ENCODE results near the gene ZNF358. TPM values are rescaled to one million over a fixed set of nuclear protein-coding genes. Genes with fewer than 3 reads are reported as not detected.

The ZNF358 gene
- total RNA-seq, 2 donors from 2014 or later, result 20.2 to 44.1 TPM

GRCh38 chr19:7552781-7553180 lies 36.9 kb downstream of the ZNF358 start:
- intact Hi-C loops (cut with DNase I), result no loop called here
- H3K9ac ChIP-seq (ENCODE audit: low read depth in 2 of 2, low read length in 2 of 2), result no peak overlapping the region
- H3K9me3 ChIP-seq, result no peaks in the 10 kb centered on the region
- H3K36me3 ChIP-seq, result peaks cover 4% of the 10 kb centered on the region
- no peak for DNase-seq
- no peak overlapping the region for H3K27ac ChIP-seq
- H3K27me3 ChIP-seq, result no peaks in the 10 kb centered on the region
- no peak for TF ChIP-seq CTCF (IDR thresholded peaks at IDR 0.05)
- no peak overlapping the region for H3K4me3 ChIP-seq
- H3K4me1 ChIP-seq, result no peaks in the 10 kb centered on the region

- DNase-seq, result no peak
- intact Hi-C loops (cut with DNase I), result no loop called here
- Histone ChIP-seq H3K27ac (no peak overlapping the region), H3K36me3 (peaks cover 4% of the 10 kb centered on the region), H3K9ac (ENCODE audit: low read depth in 2 of 2, low read length in 2 of 2) (no peak overlapping the region), H3K4me3 (no peak overlapping the region), H3K9me3 (no peaks in the 10 kb centered on the region), H3K4me1 (no peaks in the 10 kb centered on the region), H3K27me3 (no peaks in the 10 kb centered on the region)
- TF ChIP-seq CTCF (IDR thresholded peaks at IDR 0.05), result no peak
These were observed 38.7 kb downstream of the ZNF358 start for GRCh38 chr19:7554565-7554964.

- H3K9ac ChIP-seq (ENCODE audit: low read depth in 2 of 2, low read length in 2 of 2), result no peak overlapping the region
These were observed 39.3 kb downstream of the ZNF358 start for GRCh38 chr19:7554990-7555864.

GRCh38 chr19:7556696-7557315 lies 40.9 kb downstream of the ZNF358 start:
- no peak overlapping the region for H3K27ac ChIP-seq
- intact Hi-C loops (cut with DNase I), result no loop called here
- H3K9ac ChIP-seq (ENCODE audit: low read depth in 2 of 2, low read length in 2 of 2), result no peak overlapping the region
- no peak overlapping the region for H3K4me3 ChIP-seq
- DNase-seq, result no peak
- no peaks in the 10 kb centered on the region for H3K27me3 ChIP-seq
- peaks cover 4% of the 10 kb centered on the region for H3K36me3 ChIP-seq
- no peak for TF ChIP-seq CTCF (IDR thresholded peaks at IDR 0.05)
- H3K9me3 ChIP-seq, result no peaks in the 10 kb centered on the region
- H3K4me1 ChIP-seq, result no peaks in the 10 kb centered on the region

More at GRCh38 chr19:7554990-7555864, 39.3 kb downstream of the ZNF358 start:
- Histone ChIP-seq H3K4me3 (no peak overlapping the region), H3K27ac (no peak overlapping the region), H3K9me3 (no peaks in the 10 kb centered on the region), H3K27me3 (no peaks in the 10 kb centered on the region), H3K4me1 (no peaks in the 10 kb centered on the region), H3K36me3 (peaks cover 4% of the 10 kb centered on the region)
- TF ChIP-seq CTCF (IDR thresholded peaks at IDR 0.05), result no peak
- intact Hi-C loops (cut with DNase I), result no loop called here
- peak; percentile 68 for DNase-seq

GRCh38 chr19:7558667-7559066 lies 42.8 kb downstream of the ZNF358 start:
- Histone ChIP-seq H3K27ac (no peak overlapping the region), H3K9me3 (no peaks in the 10 kb centered on the region), H3K4me3 (no peak overlapping the region), H3K4me1 (no peaks in the 10 kb centered on the region), H3K36me3 (peaks cover 4% of the 10 kb centered on the region), H3K27me3 (no peaks in the 10 kb centered on the region), H3K9ac (ENCODE audit: low read depth in 2 of 2, low read length in 2 of 2) (no peak overlapping the region)
- no peak for DNase-seq
- no peak for TF ChIP-seq CTCF (IDR thresholded peaks at IDR 0.05)
- intact Hi-C loops (cut with DNase I), result no loop called here

All from colonic mucosa (tissue), 4 donors.